K562 treated with DMSO at 1 percent for 12 hours (cell line): ENCODE results near the gene HSPA6. TPM values are rescaled to one million over a fixed set of nuclear protein-coding genes. Genes with fewer than 3 reads are reported as not detected.

Experiments used
- total RNA-seq: library from RNA; unstranded; fragments of 300-600 nt; gene quantifications from 2 replicates; pipeline ENCODE4 v1.2.3, GENCODE V29; 2022; ENCODE audit not compliant: insufficient read depth

The HSPA6 gene
- total RNA-seq: 8.4 and 11.5 TPM in 2 replicates

DNA sequence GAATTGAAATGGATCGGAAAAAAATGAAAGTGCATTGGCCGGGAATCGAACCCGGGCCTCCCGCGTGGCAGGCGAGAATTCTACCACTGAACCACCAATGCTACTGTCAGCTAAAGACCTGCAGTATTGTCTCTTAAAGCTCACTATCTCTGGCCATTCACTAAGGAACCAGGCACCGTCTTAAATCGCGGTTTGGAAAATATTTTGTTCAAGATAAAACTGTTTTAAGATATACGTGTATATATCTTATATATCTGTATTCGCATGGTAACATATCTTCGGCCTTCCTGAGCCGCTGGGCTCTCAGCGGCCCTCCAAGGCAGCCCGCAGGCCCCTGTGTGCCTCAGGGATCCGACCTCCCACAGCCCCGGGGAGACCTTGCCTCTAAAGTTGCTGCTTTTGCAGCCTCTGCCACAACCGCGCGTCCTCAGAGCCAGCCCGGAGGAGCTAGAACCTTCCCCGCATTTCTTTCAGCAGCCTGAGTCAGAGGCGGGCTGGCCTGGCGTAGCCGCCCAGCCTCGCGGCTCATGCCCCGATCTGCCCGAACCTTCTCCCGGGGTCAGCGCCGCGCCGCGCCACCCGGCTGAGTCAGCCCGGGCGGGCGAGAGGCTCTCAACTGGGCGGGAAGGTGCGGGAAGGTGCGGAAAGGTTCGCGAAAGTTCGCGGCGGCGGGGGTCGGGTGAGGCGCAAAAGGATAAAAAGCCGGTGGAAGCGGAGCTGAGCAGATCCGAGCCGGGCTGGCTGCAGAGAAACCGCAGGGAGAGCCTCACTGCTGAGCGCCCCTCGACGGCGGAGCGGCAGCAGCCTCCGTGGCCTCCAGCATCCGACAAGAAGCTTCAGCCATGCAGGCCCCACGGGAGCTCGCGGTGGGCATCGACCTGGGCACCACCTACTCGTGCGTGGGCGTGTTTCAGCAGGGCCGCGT is at the start of gene HSPA6:
Gene HSPA6, plus strand, starts transcription at position 724 of the 925 bp plus-strand sequence. Its CDS starts 119 bp downstream, at position 843.

DNA sequence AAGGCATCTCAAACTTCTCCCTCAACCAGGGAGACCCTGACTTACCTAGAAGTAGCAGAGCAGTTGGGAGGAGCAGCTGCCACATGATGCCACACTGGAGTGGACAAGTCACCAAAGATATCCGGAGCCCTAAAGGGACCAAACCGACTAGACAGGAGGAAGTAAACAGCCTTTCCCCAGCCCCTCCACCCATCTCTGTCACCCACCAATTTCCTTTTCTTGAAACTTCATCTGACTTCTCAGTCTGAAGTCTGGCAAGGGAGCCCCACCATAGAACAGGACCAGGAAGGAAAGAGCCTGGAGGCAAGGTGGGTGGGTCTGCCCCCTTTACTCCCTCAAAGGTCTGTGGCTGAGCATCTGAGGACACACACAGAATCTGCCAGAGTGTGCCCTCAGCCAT is 25.3 kb downstream of the HSPA6 start, which contains the start of gene FCGR3A:
Gene FCGR3A, minus strand, starts transcription at position 167 of the 400 bp plus-strand sequence. Its CDS starts 82 bp downstream, at position 85.

Other genes with a start within 250 kb of the HSPA6 start
- gene MPZ, start 214.6 kb upstream of the HSPA6 start, total RNA-seq: 3.6 and 6.8 TPM in 2 replicates
- gene SDHC, start 210.2 kb upstream of the HSPA6 start, total RNA-seq: 109 and 198 TPM in 2 replicates
- not detected in 2 replicates for gene CFAP126, start 156.7 kb upstream of the HSPA6 start, total RNA-seq
- gene FCGR2A, start 19.1 kb upstream of the HSPA6 start, total RNA-seq: 45.8 and 91.4 TPM in 2 replicates
- gene FCGR3A, start 25.3 kb downstream of the HSPA6 start, total RNA-seq: not detected in 2 replicates
- 0.32 TPM in 1 of 2 replicates, not detected in the other for gene FCGR3B, start 106.6 kb downstream of the HSPA6 start, total RNA-seq
- gene FCGR2B, start 138.6 kb downstream of the HSPA6 start, total RNA-seq: 8.8 and 15.3 TPM in 2 replicates
- 8.9 and 12.0 TPM in 2 replicates for gene FCRLA, start 182.7 kb downstream of the HSPA6 start, total RNA-seq
- 1.6 and 2.7 TPM in 2 replicates for gene FCRLB, start 197.0 kb downstream of the HSPA6 start, total RNA-seq
- 44.2 and 45.4 TPM in 2 replicates for gene DUSP12, start 225.2 kb downstream of the HSPA6 start, total RNA-seq
- 8.7 and 29.0 TPM in 2 replicates for gene ATF6, start 241.8 kb downstream of the HSPA6 start, total RNA-seq